Ascending aorta (tissue), 2 donors: ENCODE results near the gene KPNB1. TPM values are rescaled to one million over a fixed set of nuclear protein-coding genes. Genes with fewer than 3 reads are reported as not detected.

Source experiments
- DNase-seq, 2 donors: peaks; one replicate each; pipeline ENCODE4 v3.0.0-alpha.2; 2019; ENCODE audit warnings: low spot score in 2 of 2
- H3K27ac ChIP-seq, 2 donors: fragments of 200-600 bp; sonication (generic); one replicate each; pipeline ENCODE4 v1.5.1; 2016 to 2017; ENCODE audit warnings: mild to moderate bottlenecking in 1 of 2
- H3K27me3 ChIP-seq: fragments of 200-600 bp; sonication (generic); one replicate; pipeline ENCODE4 v1.5.1; 2017
- H3K36me3 ChIP-seq, 2 donors: fragments of 200-600 bp; sonication (generic); one replicate each; pipeline ENCODE4 v1.5.1; 2016
- H3K4me1 ChIP-seq, 2 donors: fragments of 200-600 bp; sonication (generic); one replicate each; pipeline ENCODE4 v1.5.1; 2016 to 2017; ENCODE audit warnings: mild to moderate bottlenecking in 1 of 2
- H3K4me3 ChIP-seq, 2 donors: fragments of 200-600 bp; sonication (generic); one replicate each; pipeline ENCODE4 v1.5.1; 2016 to 2017; ENCODE audit warnings: mild to moderate bottlenecking in 1 of 2
- H3K9me3 ChIP-seq, 2 donors: fragments of 200-600 bp; sonication (generic); one replicate each; pipeline ENCODE4 v1.5.1; 2016
- CTCF ChIP-seq, 3 experiments: fragments of 200-600 bp in 2 of 3; fragments of 450-650 bp in 1 of 3; sonication (generic) in 2 of 3; IDR thresholded peaks; one replicate each; pipeline ENCODE4 v1.5.1; 2016 to 2019; ENCODE audit warnings: antibody characterized with exemption in 3 of 3, mild to moderate bottlenecking in 1 of 3, moderate library complexity in 1 of 3
- intact Hi-C: fragments of 100-400 bp; cut with DNase I; formaldehyde crosslinking; loops from one replicate; pipeline ENCODE4 v1.15.1; 2023
- total RNA-seq: library from RNA; depleted of rRNA; stranded (reverse); fragments of >200 nt; gene quantifications from one replicate; pipeline ENCODE4 v1.1.0, GENCODE V29; 2016

KPNB1 gene
- total RNA-seq, 1 donor from 2014 or later = 261 TPM

- no peak overlapping the region for H3K27ac ChIP-seq
- TF ChIP-seq CTCF (IDR thresholded peaks at IDR 0.05) = peak; percentile 66 to 98 (median 98)
- H3K9me3 ChIP-seq = no peaks in the 10 kb centered on the region
- H3K27me3 ChIP-seq = no peaks in the 10 kb centered on the region
- H3K4me3 ChIP-seq = no peak overlapping the region
- intact Hi-C loops = loop anchor here (10.0 kb wide), 2 partner anchors 196 to 1196 kb away; partner anchors contain the start of genes ATP5MC1 and SP2
- peaks cover 6 to 14% of the 10 kb centered on the region in 2 donors for H3K36me3 ChIP-seq
- peaks cover 4 to 5% of the 10 kb centered on the region in 2 donors for H3K4me1 ChIP-seq
- DNase-seq = no peak
Measured at GRCh38 chr17:47698749-47699535, 49.2 kb downstream of the KPNB1 start.

- peaks cover 4 to 5% of the 10 kb centered on the region in 2 donors for H3K4me1 ChIP-seq
- no peaks in the 10 kb centered on the region for H3K9me3 ChIP-seq
- H3K36me3 ChIP-seq = peaks cover 6 to 14% of the 10 kb centered on the region in 2 donors
- no peak for TF ChIP-seq CTCF (IDR thresholded peaks at IDR 0.05)
- H3K27me3 ChIP-seq = no peaks in the 10 kb centered on the region
- intact Hi-C loops = loop anchor here (10.0 kb wide), 2 partner anchors 195 to 1195 kb away; partner anchors contain the start of genes ATP5MC1 and SP2
- no peak for DNase-seq
- H3K4me3 ChIP-seq = no peak overlapping the region
- no peak overlapping the region for H3K27ac ChIP-seq
Measured at GRCh38 chr17:47699536-47699840, 49.8 kb downstream of the KPNB1 start.

- no peak overlapping the region for H3K4me3 ChIP-seq
- H3K27ac ChIP-seq = no peak overlapping the region
- no peak for TF ChIP-seq CTCF (IDR thresholded peaks at IDR 0.05)
- H3K36me3 ChIP-seq = peaks cover 6 to 14% of the 10 kb centered on the region in 2 donors
- no peaks in the 10 kb centered on the region for H3K9me3 ChIP-seq
- intact Hi-C loops = no loop called here
- no peak for DNase-seq
- no peaks in the 10 kb centered on the region for H3K27me3 ChIP-seq
- no peaks in the 10 kb centered on the region for H3K4me1 ChIP-seq
Measured at GRCh38 chr17:47700471-47701449, 51.0 kb downstream of the KPNB1 start.

GRCh38 chr17:47701608-47702007, 51.9 kb downstream of the KPNB1 start:
- Histone ChIP-seq H3K9me3 (no peaks in the 10 kb centered on the region), H3K27me3 (no peaks in the 10 kb centered on the region), H3K27ac (no peak overlapping the region), H3K4me3 (no peak overlapping the region), H3K36me3 (peaks cover 6 to 14% of the 10 kb centered on the region in 2 donors), H3K4me1 (no peaks in the 10 kb centered on the region)
- no peak for TF ChIP-seq CTCF (IDR thresholded peaks at IDR 0.05)
- intact Hi-C loops = no loop called here
- no peak for DNase-seq

- H3K27ac ChIP-seq = no peak overlapping the region
- no peak for DNase-seq
- no peaks in the 10 kb centered on the region for H3K27me3 ChIP-seq
- peaks cover 0 to 6% of the 10 kb centered on the region in 2 donors for H3K4me1 ChIP-seq
- intact Hi-C loops = no loop called here
- no peak for TF ChIP-seq CTCF (IDR thresholded peaks at IDR 0.05)
- no peak overlapping the region for H3K4me3 ChIP-seq
- peaks cover 6 to 14% of the 10 kb centered on the region in 2 donors for H3K36me3 ChIP-seq
- H3K9me3 ChIP-seq = no peaks in the 10 kb centered on the region
Measured at GRCh38 chr17:47702391-47702995, 52.8 kb downstream of the KPNB1 start.
